ENCODE measurements around the gene ZNF524.
A peak's percentile ranks its signal among the peaks of the same experiment; 100 is the strongest.

The ZNF524 gene

DNA sequence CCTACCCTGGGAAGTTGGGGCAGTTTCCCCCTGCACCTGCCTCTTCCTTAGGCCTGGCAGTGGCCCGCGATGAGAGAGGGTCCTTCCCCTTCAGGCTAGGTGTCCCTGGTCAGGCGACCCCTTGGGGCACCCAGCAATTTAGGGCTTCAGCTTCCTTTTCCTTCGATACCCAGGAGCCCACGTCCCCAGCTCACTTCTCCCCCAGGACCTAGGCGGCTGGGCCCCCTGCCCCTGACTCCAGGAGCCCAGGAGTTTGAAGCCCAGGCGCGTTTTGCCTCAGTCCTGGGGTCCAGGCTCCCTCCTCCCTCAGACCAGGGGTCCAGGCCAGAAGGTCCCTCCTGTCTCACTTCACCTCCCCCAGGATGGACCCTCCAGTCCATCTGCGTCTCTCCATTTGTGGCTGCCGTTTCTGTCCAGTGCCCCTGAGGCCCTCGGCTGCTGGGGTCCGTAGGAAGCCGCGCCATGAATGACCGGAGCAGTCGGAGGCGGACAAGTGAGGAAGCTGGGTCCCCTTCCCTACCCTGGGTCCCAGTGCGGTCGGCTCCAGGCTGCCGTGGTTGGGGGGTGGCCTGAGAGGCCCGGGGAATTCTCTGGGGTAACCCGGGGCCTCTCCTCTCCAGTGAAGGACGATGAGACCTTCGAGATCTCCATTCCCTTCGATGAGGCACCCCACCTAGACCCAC, 48.6 kb downstream of the ZNF524 start:
- peak overlapping the region; percentile 55 for H3K4me3 ChIP-seq (ENCODE audit: control insufficient read depth, low read depth, low read length)
- TF ChIP-seq, protein P1, sequence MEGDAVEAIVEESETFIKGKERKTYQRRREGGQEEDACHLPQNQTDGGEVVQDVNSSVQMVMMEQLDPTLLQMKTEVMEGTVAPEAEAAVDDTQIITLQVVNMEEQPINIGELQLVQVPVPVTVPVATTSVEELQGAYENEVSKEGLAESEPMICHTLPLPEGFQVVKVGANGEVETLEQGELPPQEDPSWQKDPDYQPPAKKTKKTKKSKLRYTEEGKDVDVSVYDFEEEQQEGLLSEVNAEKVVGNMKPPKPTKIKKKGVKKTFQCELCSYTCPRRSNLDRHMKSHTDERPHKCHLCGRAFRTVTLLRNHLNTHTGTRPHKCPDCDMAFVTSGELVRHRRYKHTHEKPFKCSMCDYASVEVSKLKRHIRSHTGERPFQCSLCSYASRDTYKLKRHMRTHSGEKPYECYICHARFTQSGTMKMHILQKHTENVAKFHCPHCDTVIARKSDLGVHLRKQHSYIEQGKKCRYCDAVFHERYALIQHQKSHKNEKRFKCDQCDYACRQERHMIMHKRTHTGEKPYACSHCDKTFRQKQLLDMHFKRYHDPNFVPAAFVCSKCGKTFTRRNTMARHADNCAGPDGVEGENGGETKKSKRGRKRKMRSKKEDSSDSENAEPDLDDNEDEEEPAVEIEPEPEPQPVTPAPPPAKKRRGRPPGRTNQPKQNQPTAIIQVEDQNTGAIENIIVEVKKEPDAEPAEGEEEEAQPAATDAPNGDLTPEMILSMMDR (IDR thresholded peaks at IDR 0.05; ENCODE audit: control insufficient read depth, insufficient read depth, low read depth, low read length, missing control alignments) = no peak
- no peak for DNase-seq (ENCODE audit: low read depth)

DNA sequence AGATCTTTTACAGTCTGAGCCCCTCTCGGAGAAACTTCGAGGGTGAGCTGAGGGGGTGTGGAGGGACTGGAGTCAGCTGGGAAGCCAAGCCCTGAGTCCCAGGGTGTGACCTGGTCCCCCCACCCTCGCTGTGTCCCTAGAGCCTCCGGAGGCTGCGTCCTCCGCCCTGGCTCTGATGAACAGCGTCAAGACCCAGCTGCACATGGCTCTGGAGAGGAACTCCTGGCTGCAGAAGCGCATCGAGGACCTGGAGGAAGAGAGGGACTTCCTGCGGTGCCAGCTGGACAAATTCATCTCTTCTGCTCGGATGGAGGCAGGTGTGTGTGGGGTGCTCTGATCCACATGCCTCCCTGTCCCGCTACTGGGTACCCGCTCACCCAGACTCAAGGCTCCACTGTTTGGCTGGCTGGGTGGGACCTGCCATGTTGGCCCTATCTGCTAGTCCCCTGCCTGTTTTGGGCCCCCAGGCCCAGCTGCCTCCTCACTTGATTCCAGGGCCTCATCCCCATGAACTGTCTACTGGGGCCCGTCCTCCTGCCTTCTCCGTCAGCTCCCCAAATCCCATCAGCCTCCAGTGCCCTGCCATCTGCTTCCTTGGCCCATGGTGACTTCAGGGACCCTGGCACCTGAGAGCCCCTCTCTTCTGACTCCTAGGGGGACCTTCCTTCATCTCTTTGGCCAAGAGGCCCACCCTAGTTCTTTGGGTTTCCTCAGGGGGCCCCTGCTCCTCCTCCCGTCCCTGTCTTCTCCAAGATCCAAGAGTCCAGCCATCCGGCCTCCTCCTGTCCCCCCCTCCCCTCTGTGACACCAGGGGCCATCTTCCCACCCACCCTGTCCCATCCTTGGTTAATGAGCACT, 49.4 kb downstream of the ZNF524 start:
- TF ChIP-seq, protein P1 (IDR thresholded peaks at IDR 0.05; ENCODE audit: control insufficient read depth, insufficient read depth, low read depth, low read length, missing control alignments) = no peak
- H3K4me3 ChIP-seq (ENCODE audit: control insufficient read depth, low read depth, low read length) = no peak overlapping the region
- DNase-seq (ENCODE audit: low read depth) = no peak

DNA sequence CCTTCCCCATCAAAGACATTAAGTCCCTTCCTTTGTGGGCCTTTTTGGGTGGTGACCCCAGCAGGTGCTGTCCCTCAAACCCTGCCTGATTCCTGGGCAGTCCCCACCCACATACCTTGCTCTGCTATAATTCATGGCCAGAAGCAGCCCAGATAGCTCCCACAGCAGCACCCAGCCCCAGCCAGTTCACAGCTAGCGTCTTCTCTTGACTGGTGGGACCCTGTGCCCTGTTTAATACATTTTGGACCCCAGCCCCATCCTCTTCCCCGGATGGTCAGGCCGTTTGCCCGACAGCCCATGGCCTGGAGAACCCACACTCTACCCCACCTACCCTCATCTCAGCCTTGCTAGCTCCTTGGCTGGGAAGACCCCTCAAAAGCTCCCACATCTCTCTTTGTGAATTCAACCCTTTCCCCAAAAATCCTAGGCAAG, 50.1 kb downstream of the ZNF524 start:
- no peak for DNase-seq (ENCODE audit: low read depth)
- TF ChIP-seq, protein P1 (IDR thresholded peaks at IDR 0.05; ENCODE audit: control insufficient read depth, insufficient read depth, low read depth, low read length, missing control alignments) = no peak
- H3K4me3 ChIP-seq (ENCODE audit: control insufficient read depth, low read depth, low read length) = no peak overlapping the region

DNA sequence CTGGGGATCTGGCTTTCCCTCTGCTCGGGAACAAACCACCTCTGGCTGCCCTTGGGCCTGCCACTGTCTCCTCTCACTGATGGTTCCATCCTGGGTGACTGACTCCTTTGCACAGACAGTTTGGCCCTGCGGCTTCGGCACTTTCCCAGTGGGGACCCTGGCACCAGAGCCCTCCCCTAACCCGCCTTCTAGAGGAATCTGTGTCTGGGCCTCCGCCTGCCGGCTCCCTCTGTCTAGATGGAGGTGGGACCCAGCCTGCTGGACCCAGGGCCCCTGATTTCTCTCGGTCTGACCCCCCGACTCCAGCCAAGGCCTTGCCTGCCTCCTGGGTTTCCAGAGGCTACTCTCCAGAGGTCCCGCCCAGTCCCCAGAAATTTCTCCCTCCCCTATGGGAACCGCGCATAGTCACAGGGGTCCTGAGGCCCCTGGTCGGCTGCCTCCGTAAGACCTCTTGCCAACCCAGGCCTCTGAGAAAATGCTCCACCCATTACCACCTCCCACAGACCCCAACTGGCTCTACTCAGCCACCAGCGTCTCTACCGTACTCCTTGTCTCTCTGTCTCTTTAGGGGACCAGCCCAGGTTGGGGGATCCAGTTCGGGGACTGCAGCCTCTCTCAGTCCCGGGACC, 50.6 kb downstream of the ZNF524 start:
- TF ChIP-seq, protein P1 (IDR thresholded peaks at IDR 0.05; ENCODE audit: control insufficient read depth, insufficient read depth, low read depth, low read length, missing control alignments) = no peak
- H3K4me3 ChIP-seq (ENCODE audit: control insufficient read depth, low read depth, low read length) = no peak overlapping the region
- DNase-seq (ENCODE audit: low read depth) = no peak

DNA sequence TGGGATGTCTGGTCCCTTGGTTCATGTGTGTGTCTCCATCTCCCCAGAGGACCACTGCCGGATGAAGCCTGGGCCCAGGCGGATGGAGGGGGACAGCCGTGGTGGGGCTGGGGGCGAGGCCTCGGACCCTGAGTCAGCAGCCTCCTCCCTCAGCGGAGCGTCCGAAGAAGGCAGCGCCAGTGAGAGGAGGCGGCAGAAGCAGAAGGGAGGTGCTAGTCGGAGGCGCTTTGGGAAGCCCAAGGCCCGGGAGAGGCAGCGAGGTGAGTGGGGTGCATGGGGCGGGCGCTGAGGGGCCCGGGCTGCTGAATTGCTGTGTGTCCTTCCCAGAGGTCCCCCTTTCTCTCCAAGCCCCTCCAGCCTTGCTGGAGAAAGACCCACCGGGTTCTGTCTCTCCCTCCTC, 51.1 kb downstream of the ZNF524 start:
- TF ChIP-seq, protein P1 (IDR thresholded peaks at IDR 0.05; ENCODE audit: control insufficient read depth, insufficient read depth, low read depth, low read length, missing control alignments) = no peak
- no peak overlapping the region for H3K4me3 ChIP-seq (ENCODE audit: control insufficient read depth, low read depth, low read length)
- DNase-seq (ENCODE audit: low read depth) = no peak

GRCh38 chr19:55652311-55653128, 52.4 kb downstream of the ZNF524 start:
- TF ChIP-seq, protein P1 (IDR thresholded peaks at IDR 0.05; ENCODE audit: control insufficient read depth, insufficient read depth, low read depth, low read length, missing control alignments) = no peak
- DNase-seq (ENCODE audit: low read depth) = no peak
- no peak overlapping the region for H3K4me3 ChIP-seq (ENCODE audit: control insufficient read depth, low read depth, low read length)

Data from AG09309 (cell line).